Skeletal muscle tissue (tissue), 4 donors: ENCODE measurements around the gene TPSG1. TPM values are rescaled to one million over a fixed set of nuclear protein-coding genes. Genes with fewer than 3 reads are reported as not detected.
"Not testable (repeated sequence)": the region's sequence is repeated elsewhere in the genome, so short reads cannot be mapped to it uniquely, and the experiment has no call there.

ENCODE experiments used
- H3K27ac ChIP-seq: one replicate; pipeline ENCODE4 v1.7.0; 2013; ENCODE audit warnings: mild to moderate bottlenecking, low read depth, low read length, inconsistent platforms
- H3K27me3 ChIP-seq, 3 donors: one replicate each; pipeline ENCODE4 v1.7.0; 2013; ENCODE audit warnings: low read length in 3 of 3; ENCODE audit not compliant: control insufficient read depth in 3 of 3, insufficient read depth in 3 of 3
- H3K36me3 ChIP-seq, 3 donors: one replicate each; pipeline ENCODE4 v1.7.0; 2013; ENCODE audit warnings: low read length in 3 of 3; ENCODE audit not compliant: control insufficient read depth in 3 of 3, insufficient read depth in 3 of 3
- H3K4me1 ChIP-seq, 3 donors: one replicate each; pipeline ENCODE4 v1.7.0; 2013; ENCODE audit warnings: low read length in 3 of 3, mild to moderate bottlenecking in 3 of 3; ENCODE audit not compliant: control insufficient read depth in 3 of 3, insufficient read depth in 3 of 3
- H3K4me3 ChIP-seq, 3 donors: one replicate each; pipeline ENCODE4 v1.7.0; 2013; ENCODE audit warnings: low read length in 3 of 3
- H3K9ac ChIP-seq, 3 donors: one replicate each; pipeline ENCODE4 v1.7.0; 2013; ENCODE audit warnings: low read length in 3 of 3, mild to moderate bottlenecking in 3 of 3, moderate library complexity in 2 of 3, low read depth in 1 of 3
- H3K9me3 ChIP-seq, 3 donors: one replicate each; pipeline ENCODE4 v1.7.0; 2013; ENCODE audit warnings: low read length in 3 of 3; ENCODE audit not compliant: control insufficient read depth in 3 of 3
- total RNA-seq: library from RNA; depleted of rRNA; stranded (reverse); fragments of >200 nt; gene quantifications from one replicate; pipeline ENCODE4 v1.2.3, GENCODE V29; 2014
- donor health status: Osteomylitis.

TPSG1 gene
- total RNA-seq, 1 donor from 2014 or later: not detected

DNA sequence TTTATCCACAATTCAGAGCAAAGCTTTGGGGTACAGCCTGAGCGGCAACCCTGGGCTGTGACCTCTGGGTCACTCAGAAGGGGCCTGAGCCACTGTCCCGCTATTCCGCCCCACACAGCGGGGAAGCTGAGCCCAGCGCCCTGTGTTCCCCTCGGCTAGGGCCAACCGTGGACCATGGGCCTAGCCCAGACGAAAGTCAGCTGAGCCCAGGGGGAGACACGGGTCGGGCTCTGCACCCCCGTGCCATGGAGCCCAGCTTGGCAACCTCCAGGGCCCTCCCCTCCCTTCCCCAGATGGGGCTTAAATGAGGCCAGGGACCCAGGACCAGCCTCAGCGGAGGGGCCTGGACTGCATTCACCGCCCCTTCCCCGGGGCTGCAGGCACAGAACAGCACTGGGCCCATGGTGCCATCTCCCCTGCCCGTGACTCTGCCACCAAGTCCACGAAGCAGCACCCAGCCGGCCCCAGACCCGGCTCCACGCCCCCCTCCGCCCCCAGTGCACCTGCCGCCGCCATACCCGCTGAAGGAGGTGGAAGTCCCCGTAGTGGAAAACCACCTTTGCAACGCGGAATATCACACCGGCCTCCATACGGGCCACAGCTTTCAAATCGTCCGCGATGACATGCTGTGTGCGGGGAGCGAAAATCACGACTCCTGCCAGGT lies 32.6 kb upstream of the TPSG1 start:
- no peaks in the 10 kb centered on the region for H3K36me3 ChIP-seq
- H3K27me3 ChIP-seq: peaks cover 37 to 54% (median 48%) of the 10 kb centered on the region in 3 donors
- H3K27ac ChIP-seq: no peak overlapping the region
- H3K4me3 ChIP-seq: no peak overlapping the region
- H3K9me3 ChIP-seq: no peaks in the 10 kb centered on the region
- H3K9ac ChIP-seq: no peak overlapping the region
- no peaks in the 10 kb centered on the region for H3K4me1 ChIP-seq

DNA sequence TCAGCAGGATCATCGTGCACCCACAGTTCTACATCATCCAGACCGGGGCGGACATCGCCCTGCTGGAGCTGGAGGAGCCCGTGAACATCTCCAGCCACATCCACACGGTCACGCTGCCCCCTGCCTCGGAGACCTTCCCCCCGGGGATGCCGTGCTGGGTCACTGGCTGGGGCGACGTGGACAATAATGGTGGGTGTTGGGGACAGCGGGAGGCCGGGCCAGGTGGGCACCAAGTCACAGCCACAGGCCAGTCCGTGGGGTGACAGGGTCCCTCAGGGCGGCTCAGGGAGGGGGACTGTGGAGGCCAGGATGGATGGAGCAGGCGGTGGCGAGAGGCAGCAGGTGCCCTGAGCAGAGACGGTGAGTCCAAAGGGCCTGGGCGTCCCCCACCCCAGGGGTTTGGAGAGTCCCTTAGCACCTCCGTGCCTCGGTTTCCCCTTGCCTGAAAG lies 31.8 kb upstream of the TPSG1 start:
- Histone ChIP-seq H3K4me1 (no peaks in the 10 kb centered on the region), H3K27ac (no peak overlapping the region), H3K9ac (no peak overlapping the region), H3K4me3 (no peak overlapping the region), H3K36me3 (no peaks in the 10 kb centered on the region), H3K27me3 (peaks cover 32 to 47% (median 41%) of the 10 kb centered on the region in 3 donors), H3K9me3 (no peaks in the 10 kb centered on the region)

DNA sequence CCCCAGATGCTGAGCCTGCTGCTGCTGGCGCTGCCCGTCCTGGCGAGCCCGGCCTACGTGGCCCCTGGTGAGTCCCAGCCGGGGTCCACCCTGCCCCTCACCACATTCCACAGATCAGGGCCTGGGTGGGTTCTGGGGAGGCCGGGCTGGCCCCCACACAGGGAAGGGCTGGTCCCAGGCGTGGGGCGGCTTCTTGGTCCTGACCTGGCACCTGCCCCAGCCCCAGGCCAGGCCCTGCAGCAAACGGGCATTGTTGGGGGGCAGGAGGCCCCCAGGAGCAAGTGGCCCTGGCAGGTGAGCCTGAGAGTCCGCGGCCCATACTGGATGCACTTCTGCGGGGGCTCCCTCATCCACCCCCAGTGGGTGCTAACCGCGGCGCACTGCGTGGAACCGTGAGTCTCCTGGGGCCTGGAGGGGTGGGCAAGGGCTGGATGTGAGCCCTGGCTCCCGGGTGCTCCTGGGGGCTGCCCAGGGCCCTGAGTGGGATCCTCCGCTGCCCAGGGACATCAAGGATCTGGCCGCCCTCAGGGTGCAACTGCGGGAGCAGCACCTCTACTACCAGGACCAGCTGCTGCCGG lies 31.3 kb upstream of the TPSG1 start:
- not testable (repeated sequence) for H3K9ac ChIP-seq, H3K9me3 ChIP-seq, H3K36me3 ChIP-seq, H3K4me3 ChIP-seq, H3K4me1 ChIP-seq, H3K27ac ChIP-seq
- H3K27me3 ChIP-seq: peaks cover 28 to 43% (median 37%) of the 10 kb centered on the region in 3 donors

DNA sequence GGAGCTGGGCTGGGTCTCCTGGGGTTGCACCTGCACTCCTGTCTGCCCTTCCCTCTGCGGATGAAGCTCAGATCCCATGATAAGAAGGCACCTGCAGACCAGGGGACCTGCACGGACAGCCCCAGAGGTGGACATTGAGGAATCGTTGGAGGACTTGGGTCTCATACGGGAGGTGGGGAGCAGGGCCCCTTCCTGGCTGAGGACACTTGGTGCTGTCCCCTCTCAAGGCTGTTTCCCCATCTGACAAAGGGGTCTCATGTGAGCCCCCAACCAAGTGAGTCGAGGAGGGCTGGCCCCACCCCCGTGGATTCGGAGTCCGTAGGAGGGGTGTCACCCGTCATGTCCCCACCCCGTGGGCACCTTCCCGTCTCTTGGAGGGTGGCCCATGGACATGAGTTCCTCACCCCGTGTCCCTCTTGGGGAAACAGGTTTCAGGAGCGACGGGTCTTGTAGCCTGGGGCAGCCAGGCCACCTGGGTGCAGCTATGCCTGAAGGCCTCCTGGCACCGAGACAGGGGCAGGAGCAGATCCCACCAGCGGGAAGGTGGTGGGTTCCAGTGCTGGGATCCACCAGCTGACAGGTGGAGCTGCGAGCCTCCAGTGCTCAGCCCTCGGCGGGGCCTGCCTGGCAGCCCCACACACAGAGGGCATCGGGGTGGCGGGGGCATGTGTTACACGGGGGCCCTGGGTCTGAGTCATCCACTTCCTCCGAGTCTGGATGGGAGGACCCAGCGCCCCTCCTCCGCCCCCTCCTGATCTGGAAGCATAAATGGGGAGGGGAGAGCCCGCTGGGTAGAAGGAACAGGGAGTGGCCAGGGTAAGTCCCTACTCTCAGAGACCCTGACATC lies 30.4 kb upstream of the TPSG1 start, which contains the start of gene TPSD1:
Gene TPSD1, plus strand, starts transcription at position 794 of the 847 bp plus-strand sequence. CDS start 212 bp downstream, outside the sequence.
- not testable (repeated sequence) for H3K4me3 ChIP-seq, H3K9me3 ChIP-seq, H3K36me3 ChIP-seq, H3K9ac ChIP-seq, H3K27ac ChIP-seq, H3K4me1 ChIP-seq
- H3K27me3 ChIP-seq: peaks cover 21 to 34% (median 29%) of the 10 kb centered on the region in 3 donors

DNA sequence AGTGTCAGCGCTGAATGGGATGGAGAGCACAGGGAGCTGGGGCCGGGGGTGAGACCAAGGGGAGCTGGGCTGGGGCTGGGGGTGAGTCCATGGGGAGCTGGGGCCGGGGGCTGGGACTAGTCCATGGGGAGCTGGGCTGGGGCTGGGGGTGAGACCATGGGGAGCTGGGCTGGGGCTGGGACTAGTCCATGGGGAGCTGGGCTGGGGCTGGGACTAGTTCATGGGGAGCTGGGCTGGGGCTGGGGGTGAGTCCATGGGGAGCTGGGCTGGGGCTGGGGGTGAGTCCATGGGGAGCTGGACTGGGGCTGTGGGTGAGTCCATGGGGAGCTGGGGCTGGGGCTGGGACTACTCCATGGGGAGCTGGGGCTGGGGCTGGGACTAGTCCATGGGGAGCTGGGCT lies 29.8 kb upstream of the TPSG1 start:
- H3K4me1 ChIP-seq, H3K36me3 ChIP-seq, H3K27ac ChIP-seq, H3K4me3 ChIP-seq, H3K9ac ChIP-seq, H3K9me3 ChIP-seq: not testable (repeated sequence)
- peaks cover 14 to 28% (median 22%) of the 10 kb centered on the region in 3 donors for H3K27me3 ChIP-seq

DNA sequence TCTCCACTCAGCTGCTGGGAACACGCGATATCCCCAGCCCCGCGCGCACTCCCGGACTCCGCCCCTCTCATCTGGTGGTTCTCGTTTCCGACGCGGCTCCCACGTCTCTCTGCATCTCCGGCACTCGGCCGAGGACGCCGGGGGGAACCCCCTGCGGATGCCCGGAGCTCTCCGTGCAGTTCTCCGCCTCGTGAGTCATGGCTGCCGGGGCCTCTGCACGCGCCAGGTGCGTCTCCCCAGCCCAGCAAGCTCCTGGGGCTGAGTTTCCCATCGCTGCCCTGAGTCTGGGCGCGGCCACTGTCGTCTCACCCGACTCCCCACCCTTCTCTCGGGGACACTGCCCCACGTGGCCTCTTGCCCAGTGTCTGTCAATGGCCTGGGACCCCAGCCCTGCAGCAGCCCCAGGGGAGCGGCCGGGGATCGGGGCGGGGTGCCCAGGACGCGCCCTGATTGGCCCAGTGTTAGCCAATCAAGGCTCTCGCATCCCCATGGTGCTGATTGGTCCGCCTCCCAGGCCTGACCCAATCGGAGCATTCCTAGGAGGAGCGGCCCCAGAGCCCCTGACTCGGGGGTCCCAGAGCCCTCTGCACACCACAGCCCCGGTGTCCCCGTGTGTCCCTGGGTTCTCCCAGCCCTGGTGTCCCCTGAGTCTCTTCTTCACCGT lies 28.8 kb upstream of the TPSG1 start:
- not testable (repeated sequence) for H3K36me3 ChIP-seq, H3K9ac ChIP-seq, H3K9me3 ChIP-seq, H3K27ac ChIP-seq, H3K4me1 ChIP-seq, H3K4me3 ChIP-seq
- peaks cover 4 to 18% (median 12%) of the 10 kb centered on the region in 3 donors for H3K27me3 ChIP-seq

DNA sequence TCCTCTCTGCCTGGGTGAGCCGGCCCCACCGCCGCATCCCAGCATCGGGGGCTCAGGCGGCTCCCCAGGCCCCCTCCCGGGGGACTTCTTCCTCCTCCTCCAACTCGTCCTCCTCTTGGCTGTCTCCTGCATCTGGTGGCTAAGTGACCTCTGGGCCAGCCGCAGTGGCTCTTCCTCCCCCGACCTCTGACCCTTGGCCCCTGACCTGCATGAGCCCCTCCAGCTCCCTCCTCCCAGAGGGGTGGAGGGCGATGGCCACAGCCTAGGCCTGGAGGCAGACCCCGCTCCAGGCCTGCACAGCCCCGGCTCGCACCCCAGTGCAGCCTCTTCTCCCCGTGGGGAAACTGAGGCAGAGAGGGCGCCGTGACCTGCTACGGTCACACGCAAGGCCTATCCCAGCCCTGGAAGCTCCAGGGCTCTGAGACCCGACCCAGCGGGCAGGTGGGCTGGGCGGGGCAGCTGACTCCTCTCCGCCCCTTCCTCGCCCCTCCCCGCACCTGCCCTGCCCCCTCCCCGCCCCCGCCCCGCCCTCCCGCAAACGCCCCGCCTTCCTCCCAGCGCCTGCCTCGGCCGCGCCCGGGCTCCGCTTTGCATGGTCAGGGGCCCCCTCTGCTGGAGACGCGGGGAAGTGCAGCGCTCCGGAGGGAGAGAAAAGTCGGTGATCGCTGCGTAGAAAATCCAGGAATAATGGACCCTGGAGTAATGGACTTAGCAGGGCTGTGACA lies 24.1 kb upstream of the TPSG1 start:
- H3K9ac ChIP-seq, H3K27ac ChIP-seq, H3K36me3 ChIP-seq, H3K9me3 ChIP-seq, H3K4me3 ChIP-seq, H3K4me1 ChIP-seq: not testable (repeated sequence)
- peaks cover 18 to 25% (median 21%) of the 10 kb centered on the region in 3 donors for H3K27me3 ChIP-seq

DNA sequence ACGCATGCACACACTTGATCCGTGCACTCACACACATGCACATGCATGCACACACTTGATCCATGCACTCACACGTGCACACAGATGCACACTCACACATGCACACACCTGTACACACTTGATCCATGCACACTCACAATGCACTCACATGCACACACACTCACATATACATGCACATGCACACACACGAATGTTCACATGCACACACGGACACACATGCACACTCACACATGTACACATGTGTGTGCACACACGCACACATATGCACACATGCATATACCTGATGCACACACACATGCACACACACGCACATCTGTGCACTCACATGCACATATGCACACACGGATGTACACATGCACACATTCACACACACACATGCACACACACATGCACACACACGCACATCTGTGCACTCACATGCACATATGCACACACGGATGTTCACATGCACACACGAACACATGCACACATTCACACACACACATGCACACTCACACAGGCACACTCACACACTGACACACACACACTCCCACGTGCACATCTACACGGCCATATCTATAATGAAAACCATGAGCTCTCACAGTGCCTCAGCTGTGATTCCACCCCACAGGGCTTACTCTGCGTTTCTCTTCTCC lies 23.0 kb upstream of the TPSG1 start:
- not testable (repeated sequence) for H3K27ac ChIP-seq, H3K9me3 ChIP-seq, H3K4me3 ChIP-seq, H3K4me1 ChIP-seq, H3K36me3 ChIP-seq, H3K9ac ChIP-seq
- peaks cover 18 to 30% (median 21%) of the 10 kb centered on the region in 3 donors for H3K27me3 ChIP-seq

DNA sequence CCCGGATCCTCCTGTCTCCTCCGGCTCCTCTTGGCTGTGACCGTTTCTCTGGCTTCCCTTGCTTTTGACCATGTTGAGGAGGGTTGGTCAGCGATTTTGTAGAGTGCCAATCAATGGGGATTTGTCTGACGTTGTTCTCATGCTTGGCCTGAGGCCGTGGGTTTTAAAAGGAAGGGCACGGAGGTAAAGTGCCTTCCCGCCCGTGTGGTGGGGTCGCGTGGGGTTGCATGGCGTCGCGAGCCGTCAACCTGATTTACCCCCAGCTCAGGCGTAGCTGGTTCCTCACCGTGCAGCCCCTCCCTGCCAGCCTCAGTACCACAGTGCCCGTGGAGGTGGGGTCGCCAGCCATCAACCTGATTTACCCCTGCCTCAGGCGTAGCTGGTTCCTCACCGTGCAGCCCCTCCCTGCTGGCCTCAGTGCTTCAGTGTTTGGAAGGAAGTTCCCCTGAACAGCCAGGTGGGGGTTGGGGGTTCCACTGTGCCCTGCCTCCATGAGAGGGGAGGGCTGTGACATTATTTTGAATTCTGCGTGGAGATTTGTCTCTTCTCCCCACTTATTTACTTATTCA lies 20.5 kb upstream of the TPSG1 start:
- Histone ChIP-seq H3K4me3 (no peak overlapping the region), H3K9me3 (peaks cover 0 to 2% (median 0%) of the 10 kb centered on the region in 3 donors), H3K4me1 (no peaks in the 10 kb centered on the region), H3K27me3 (peaks cover 18 to 30% (median 21%) of the 10 kb centered on the region in 3 donors), H3K36me3 (no peaks in the 10 kb centered on the region), H3K27ac (no peak overlapping the region), H3K9ac (no peak overlapping the region)
